WTC11 (cell line): ENCODE measurements around the gene ATRX. TPM values are rescaled to one million over a fixed set of nuclear protein-coding genes. Genes with fewer than 3 reads are reported as not detected.

Experiments
- ATAC-seq: fragments of 200-7000 bp; cut with Tn5 transposase; 2 replicates; pipeline ENCODE4 v1.10.0; 2021; ENCODE audit warnings: mild to moderate bottlenecking, moderate library complexity
- CTCF ChIA-PET: fragments of 300-600 bp; sonication (Branson Sonifier 250); formaldehyde crosslinking; loops from one replicate; lab custom pipeline; 2021; ENCODE audit warnings: antibody characterized with exemption; lab: Charles Lee
- POLR2A ChIA-PET: fragments of 350-600 bp; sonication (Branson Sonifier 250); formaldehyde crosslinking; loops from one replicate; lab custom pipeline; 2021; ENCODE audit warnings: antibody characterized with exemption; lab: Charles Lee
- DNase-seq: peaks from one replicate; pipeline ENCODE4 v3.0.0; 2021; ENCODE audit warnings: low spot score
- H3K27ac Mint-ChIP-seq: 2 replicates; pipeline ENCODE4 v1.8.0; 2021; ENCODE audit warnings: mixed read lengths
- H3K27me3 Mint-ChIP-seq: 2 replicates; pipeline ENCODE4 v1.8.0; 2021; ENCODE audit warnings: low read depth, mild to moderate bottlenecking, moderate library complexity, mixed read lengths
- H3K36me3 Mint-ChIP-seq: 2 replicates; pipeline ENCODE4 v1.8.0; 2021; ENCODE audit warnings: mixed read lengths
- H3K4me1 Mint-ChIP-seq: 2 replicates; pipeline ENCODE4 v1.8.0; 2022; ENCODE audit warnings: mixed read lengths
- H3K4me3 Mint-ChIP-seq: 2 replicates; pipeline ENCODE4 v1.8.0; 2021; ENCODE audit warnings: mild to moderate bottlenecking, moderate library complexity, mixed read lengths
- H3K9me3 Mint-ChIP-seq: 2 replicates; pipeline ENCODE4 v1.8.0; 2021; ENCODE audit warnings: mixed read lengths
- CREB1 ChIP-seq: sonication (generic); formaldehyde crosslinking; IDR thresholded peaks from 2 replicates; pipeline ENCODE4 v1.8.0; 2023; ENCODE audit warnings: mild to moderate bottlenecking, missing genetic modification reagents
- E2F1 ChIP-seq: sonication (generic); formaldehyde crosslinking; IDR thresholded peaks from 2 replicates; pipeline ENCODE4 v1.8.0; 2022; ENCODE audit warnings: mild to moderate bottlenecking, missing genetic modification reagents
- E2F5 ChIP-seq: sonication (generic); formaldehyde crosslinking; IDR thresholded peaks from 2 replicates; pipeline ENCODE4 v1.8.1; 2022; ENCODE audit warnings: mild to moderate bottlenecking, moderate library complexity, missing genetic modification reagents
- FOXK1 ChIP-seq: sonication (generic); formaldehyde crosslinking; IDR thresholded peaks from 2 replicates; pipeline ENCODE4 v1.8.0; 2022; ENCODE audit warnings: mild to moderate bottlenecking, moderate library complexity, missing genetic modification reagents
- FOXP4 ChIP-seq: sonication (generic); formaldehyde crosslinking; IDR thresholded peaks from 2 replicates; pipeline ENCODE4 v1.8.0; 2022; ENCODE audit warnings: mild to moderate bottlenecking, missing genetic modification reagents
- GRHL2 ChIP-seq: fragments of 250-450 bp; sonication (Bioruptor Pico); IDR thresholded peaks from 2 replicates; pipeline ENCODE4 v1.8.0; 2022; ENCODE audit warnings: mild to moderate bottlenecking, moderate library complexity; ENCODE audit not compliant: insufficient replicate concordance, severe bottlenecking
- MLX ChIP-seq: sonication (generic); formaldehyde crosslinking; IDR thresholded peaks from 2 replicates; pipeline ENCODE4 v1.8.1; 2023; ENCODE audit warnings: mild to moderate bottlenecking, missing genetic modification reagents, moderate library complexity
- NR1H2 ChIP-seq: sonication (generic); formaldehyde crosslinking; IDR thresholded peaks from 2 replicates; pipeline ENCODE4 v1.9.0; 2021; ENCODE audit warnings: mild to moderate bottlenecking, moderate library complexity, missing genetic modification reagents
- SMAD3 ChIP-seq: sonication (generic); formaldehyde crosslinking; IDR thresholded peaks from 2 replicates; pipeline ENCODE4 v1.8.0; 2022; ENCODE audit warnings: missing genetic modification reagents, mild to moderate bottlenecking, borderline replicate concordance
- USF2 ChIP-seq: sonication (generic); formaldehyde crosslinking; IDR thresholded peaks from 2 replicates; pipeline ENCODE4 v1.8.1; 2023; ENCODE audit warnings: mild to moderate bottlenecking, missing genetic modification reagents, moderate library complexity
- ZNF281 ChIP-seq: sonication (generic); formaldehyde crosslinking; IDR thresholded peaks from 2 replicates; pipeline ENCODE4 v1.8.0; 2023; ENCODE audit warnings: mild to moderate bottlenecking, missing genetic modification reagents
- total RNA-seq: library from RNA; stranded (reverse); gene quantifications from 3 replicates; pipeline ENCODE4 v1.2.3, GENCODE V29; 2021

ATRX gene
- total RNA-seq, 1 experiment from 2014 or later, result 96.6 TPM

GRCh38 chrX:77527233-77528001 is 258.6 kb downstream of the ATRX start:
- no peak overlapping the region for H3K4me3 Mint-ChIP-seq
- peak overlapping the region; percentile 86; the same call in 1 of the 2 replicates for H3K27ac Mint-ChIP-seq
- POLR2A ChIA-PET, result interaction anchor here (0.6 kb wide), 1 partner anchor 81 kb away, joined by 3 read pairs; no protein-coding TSS in a partner anchor
- no peaks in the 10 kb centered on the region for H3K27me3 Mint-ChIP-seq
- H3K36me3 Mint-ChIP-seq, result peaks cover 29% of the 10 kb centered on the region
- TF ChIP-seq E2F5 (CRISPR knock-in tag), result no peak
- peaks cover 15% of the 10 kb centered on the region for H3K9me3 Mint-ChIP-seq
- DNase-seq (peak; percentile 18), ATAC-seq (peak; percentile 79)
- peaks cover 25% of the 10 kb centered on the region for H3K4me1 Mint-ChIP-seq
- CTCF ChIA-PET, result interaction anchor here (1.2 kb wide), 1 partner anchor 80 kb away, joined by 3 read pairs; the partner anchor contains the start of gene FGF16

- Mint-ChIP-seq H3K27ac (no peak overlapping the region), H3K36me3 (peaks cover 49% of the 10 kb centered on the region), H3K4me1 (no peaks in the 10 kb centered on the region), H3K27me3 (no peaks in the 10 kb centered on the region), H3K9me3 (peaks cover 13% of the 10 kb centered on the region), H3K4me3 (no peak overlapping the region)
- no peak for DNase-seq
- TF ChIP-seq ZNF281 (CRISPR knock-in tag) (no peak), GRHL2 (CRISPR knock-in tag) (no peak), FOXP4 (CRISPR knock-in tag) (no peak), FOXK1 (CRISPR knock-in tag) (no peak), CREB1 (CRISPR knock-in tag) (no peak)
- ChIA-PET POLR2A (no interaction called here), CTCF (no interaction called here)
- ATAC-seq, result no peak
Observed at GRCh38 chrX:77519765-77520164, 266.3 kb downstream of the ATRX start.

- Mint-ChIP-seq H3K4me3 (no peak overlapping the region), H3K27ac (no peak overlapping the region), H3K36me3 (peaks cover 51% of the 10 kb centered on the region), H3K27me3 (no peaks in the 10 kb centered on the region)
- no peak for TF ChIP-seq NR1H2
- no peak for TF ChIP-seq USF2 (CRISPR knock-in tag)
- no peak for TF ChIP-seq E2F1 (CRISPR knock-in tag)
- no peak for TF ChIP-seq MLX
- TF ChIP-seq SMAD3 (CRISPR knock-in tag), result no peak
- TF ChIP-seq, all 79 proteins: peak for 0
- ATAC-seq (no peak), DNase-seq (no peak)
- CTCF ChIA-PET, result no interaction called here
- POLR2A ChIA-PET, result no interaction called here
- H3K9me3 Mint-ChIP-seq, result peaks cover 14% of the 10 kb centered on the region
- no peaks in the 10 kb centered on the region for H3K4me1 Mint-ChIP-seq
Observed at GRCh38 chrX:77514177-77514576, 271.8 kb downstream of the ATRX start.
